Measurements from ENCODE around the gene CRIM1. TPM values are rescaled to one million over a fixed set of nuclear protein-coding genes. Genes with fewer than 3 reads are reported as not detected.

Gene CRIM1
- total RNA-seq, 1 experiment from 2014 or later: 27.6 TPM

DNA sequence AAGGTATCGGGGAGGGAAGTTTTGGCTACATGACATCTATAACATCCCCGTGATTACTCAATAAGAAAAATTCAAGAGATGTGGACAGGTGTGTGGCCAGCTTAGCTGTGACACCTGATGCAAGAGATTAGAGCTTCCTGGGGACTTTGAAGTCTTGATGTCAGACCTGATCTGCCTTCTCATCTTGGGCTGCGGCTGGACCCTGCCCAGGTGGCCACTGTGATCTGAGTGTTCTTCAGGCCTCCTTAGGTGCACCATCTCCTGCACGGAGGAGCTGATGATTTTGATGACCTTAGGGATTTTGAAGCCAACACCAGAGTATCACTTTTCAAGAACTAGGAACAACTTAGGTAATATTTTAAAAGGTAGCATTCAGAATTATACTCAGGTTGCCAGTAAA, 128.9 kb downstream of the CRIM1 start:
- H3K9me3 ChIP-seq (ENCODE audit: control insufficient read depth, low read depth, low read length): no peaks in the 10 kb centered on the region
- no peak overlapping the region for H3K18ac ChIP-seq (ENCODE audit: insufficient read length, low read depth, low read length)
- H3K9me3 Mint-ChIP-seq: no peaks in the 10 kb centered on the region
- no peak overlapping the region for H4K5ac ChIP-seq (ENCODE audit: insufficient read length, low read depth, low read length)
- no peak overlapping the region for H3K9ac ChIP-seq (ENCODE audit: extremely low read depth, insufficient read length, low read length)
- no peak overlapping the region for H2AFZ ChIP-seq (ENCODE audit: low read length)
- no peak overlapping the region for H3K27ac Mint-ChIP-seq
- no CpG with 5 or more reads among the region's 4 CpGs for WGBS (ENCODE audit: extremely low coverage, insufficient read length, low lambda C conversion rate)
- no peak overlapping the region for H2BK5ac ChIP-seq (ENCODE audit: insufficient read length, low read length)
- H4K8ac ChIP-seq (replicated peaks; ENCODE audit: insufficient read length, low read depth, low read length): no peak overlapping the region
- no peak for DNase-seq
- H3K27ac ChIP-seq (ENCODE audit: insufficient read length, low read depth, low read length): no peak overlapping the region
- H3K4me3 Mint-ChIP-seq: no peak overlapping the region
- H2AK5ac ChIP-seq (ENCODE audit: insufficient read length, low read length): no peak overlapping the region
- H3K27me3 ChIP-seq (ENCODE audit: insufficient read depth, low read length): no peaks in the 10 kb centered on the region
- no peak overlapping the region for H3K56ac ChIP-seq (ENCODE audit: insufficient read length, low read depth, low read length)
- H3K23me2 ChIP-seq (ENCODE audit: insufficient read length, low read depth, low read length, poor library complexity, severe bottlenecking): no peaks in the 10 kb centered on the region
- H2BK120ac ChIP-seq (ENCODE audit: low read depth, low read length, poor library complexity, severe bottlenecking): no peak overlapping the region
- H3K14ac ChIP-seq (ENCODE audit: insufficient read depth, low read length): no peak overlapping the region
- peaks cover 2% of the 10 kb centered on the region; the same call in 1 of the 2 replicates for H3K4me1 ChIP-seq (ENCODE audit: insufficient read depth, low read length)
- no peaks in the 10 kb centered on the region for H3K79me2 ChIP-seq (ENCODE audit: insufficient read depth, low read length)
- no peak overlapping the region for H3K23ac ChIP-seq (ENCODE audit: insufficient read length, low read depth, low read length)
- no peaks in the 10 kb centered on the region for H3K79me1 ChIP-seq (ENCODE audit: insufficient read depth, low read depth, low read length, poor library complexity, severe bottlenecking)
- H3K27me3 Mint-ChIP-seq (ENCODE audit: low read depth): no peaks in the 10 kb centered on the region
- no peak overlapping the region for H3T11ph ChIP-seq (ENCODE audit: low read length)
- H3K4me1 Mint-ChIP-seq: peaks cover 5 to 9% of the 10 kb centered on the region in 2 experiments; a peak in 3 of 4 replicates
- H2BK15ac ChIP-seq (ENCODE audit: low read depth, low read length): no peak overlapping the region
- H2BK12ac ChIP-seq (ENCODE audit: insufficient read length, low read depth, low read length): no peak overlapping the region
- no peak overlapping the region for H3K4me2 ChIP-seq (ENCODE audit: insufficient read depth, insufficient read length, low read length)
- peaks cover 12 to 45% (median 21%) of the 10 kb centered on the region in 3 experiments; a peak in 6 of 7 replicates for H3K36me3 Mint-ChIP-seq (ENCODE audit: insufficient read depth in 1 of 3, low read depth in 3 of 3)
- no peak overlapping the region for H3K4ac ChIP-seq (ENCODE audit: low read depth, low read length)
- H4K20me1 ChIP-seq (ENCODE audit: control insufficient read depth, insufficient read depth, insufficient read length): no peaks in the 10 kb centered on the region
- TF ChIP-seq, protein P1, sequence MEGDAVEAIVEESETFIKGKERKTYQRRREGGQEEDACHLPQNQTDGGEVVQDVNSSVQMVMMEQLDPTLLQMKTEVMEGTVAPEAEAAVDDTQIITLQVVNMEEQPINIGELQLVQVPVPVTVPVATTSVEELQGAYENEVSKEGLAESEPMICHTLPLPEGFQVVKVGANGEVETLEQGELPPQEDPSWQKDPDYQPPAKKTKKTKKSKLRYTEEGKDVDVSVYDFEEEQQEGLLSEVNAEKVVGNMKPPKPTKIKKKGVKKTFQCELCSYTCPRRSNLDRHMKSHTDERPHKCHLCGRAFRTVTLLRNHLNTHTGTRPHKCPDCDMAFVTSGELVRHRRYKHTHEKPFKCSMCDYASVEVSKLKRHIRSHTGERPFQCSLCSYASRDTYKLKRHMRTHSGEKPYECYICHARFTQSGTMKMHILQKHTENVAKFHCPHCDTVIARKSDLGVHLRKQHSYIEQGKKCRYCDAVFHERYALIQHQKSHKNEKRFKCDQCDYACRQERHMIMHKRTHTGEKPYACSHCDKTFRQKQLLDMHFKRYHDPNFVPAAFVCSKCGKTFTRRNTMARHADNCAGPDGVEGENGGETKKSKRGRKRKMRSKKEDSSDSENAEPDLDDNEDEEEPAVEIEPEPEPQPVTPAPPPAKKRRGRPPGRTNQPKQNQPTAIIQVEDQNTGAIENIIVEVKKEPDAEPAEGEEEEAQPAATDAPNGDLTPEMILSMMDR (conservative IDR thresholded peaks at IDR 0.05): no peak
- no peak overlapping the region for H4K91ac ChIP-seq (ENCODE audit: insufficient read length, low read depth, low read length)
- no peak overlapping the region for H2BK20ac ChIP-seq (ENCODE audit: low read depth, low read length, poor library complexity, severe bottlenecking)
